ENCODE measurements around the gene COL11A1.
"Not testable (repeated sequence)": the region's sequence is repeated elsewhere in the genome, so short reads cannot be mapped to it uniquely, and the experiment has no call there.

The COL11A1 gene

GRCh38 chr1:102834688-102835320 is 273.5 kb downstream of the COL11A1 start:
- DNase-seq (ENCODE audit: low read depth) = no peak

GRCh38 chr1:102833151-102833550 is 275.2 kb downstream of the COL11A1 start:
- no peak for DNase-seq (ENCODE audit: low read depth)

GRCh38 chr1:102826706-102827105 is 281.6 kb downstream of the COL11A1 start:
- DNase-seq (ENCODE audit: low read depth) = not testable (repeated sequence)
